KOPT-K1 (cell line): ENCODE results near the gene INAVA.
"Not testable (repeated sequence)": the region's sequence is repeated elsewhere in the genome, so short reads cannot be mapped to it uniquely, and the experiment has no call there.

Experiments used
- H3K27ac ChIP-seq: fragments of 200-600 bp; sonication (generic); 2 replicates; pipeline ENCODE4 v1.5.1; 2016; ENCODE audit warnings: antibody characterized with exemption, mild to moderate bottlenecking, low read depth, low read length; ENCODE audit not compliant: poor library complexity, severe bottlenecking
- H3K36me3 ChIP-seq: fragments of 200-600 bp; sonication (generic); 2 replicates; pipeline ENCODE4 v1.5.1; 2017; ENCODE audit warnings: antibody characterized with exemption, mild to moderate bottlenecking, low read length, moderate library complexity; ENCODE audit not compliant: insufficient read depth
- H3K9me3 ChIP-seq: fragments of 200-600 bp; sonication (generic); 2 replicates; pipeline ENCODE4 v1.5.1; 2017; ENCODE audit warnings: antibody characterized with exemption, low read length, mild to moderate bottlenecking; ENCODE audit not compliant: insufficient read depth, poor library complexity, severe bottlenecking

INAVA gene

DNA sequence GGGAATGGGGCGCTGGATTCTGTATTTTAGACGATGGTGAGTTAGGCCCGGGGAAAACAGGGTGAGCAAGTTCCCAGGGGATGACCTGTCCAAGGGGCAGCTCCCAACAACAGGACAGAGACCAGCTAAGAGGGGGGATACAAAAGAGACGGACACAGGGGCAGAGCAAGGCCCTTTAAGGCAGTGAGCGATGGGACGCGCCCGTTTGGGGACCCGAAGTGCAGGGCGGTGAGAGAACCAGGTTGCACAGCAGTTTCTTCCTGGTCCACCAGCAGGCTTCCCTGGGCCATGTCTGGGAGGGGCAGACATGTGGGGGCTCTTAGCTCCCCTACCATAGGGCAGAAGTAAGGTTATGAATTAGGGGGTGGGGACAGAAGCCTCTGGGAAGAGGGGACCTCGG is 22.0 kb downstream of the INAVA start:
- H3K27ac ChIP-seq, result no peak overlapping the region
- H3K9me3 ChIP-seq, result no peaks in the 10 kb centered on the region

DNA sequence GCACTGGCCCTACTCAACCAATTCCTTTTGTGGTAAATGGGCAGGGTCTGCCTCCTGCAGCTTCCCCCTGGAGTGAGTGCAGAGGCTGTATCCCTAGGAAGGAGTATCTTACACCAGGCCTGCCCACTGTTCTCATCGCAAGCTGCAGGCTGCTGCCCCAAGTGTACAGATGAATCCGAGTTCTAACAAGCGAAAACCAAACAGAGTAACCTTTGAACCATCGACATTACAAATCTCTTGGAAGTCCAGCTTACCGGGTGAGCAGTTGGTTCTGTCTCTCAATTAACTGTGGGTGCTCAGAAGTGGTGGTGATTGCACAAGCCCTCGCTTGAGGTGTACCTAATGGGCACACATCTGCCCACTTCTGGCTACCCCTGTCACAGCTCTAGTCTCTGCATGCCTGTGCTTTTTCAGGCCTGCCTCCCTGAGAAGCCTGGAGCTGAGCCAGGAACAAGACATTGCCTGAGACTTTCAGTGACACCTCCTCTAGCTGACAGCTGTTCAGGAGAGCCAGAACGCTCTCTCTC is 22.7 kb downstream of the INAVA start:
- Histone ChIP-seq H3K9me3 (no peaks in the 10 kb centered on the region), H3K36me3 (no peaks in the 10 kb centered on the region), H3K27ac (no peak overlapping the region)

More for the DNA sequence above, 22.0 kb downstream of the INAVA start:
- no peaks in the 10 kb centered on the region for H3K36me3 ChIP-seq

DNA sequence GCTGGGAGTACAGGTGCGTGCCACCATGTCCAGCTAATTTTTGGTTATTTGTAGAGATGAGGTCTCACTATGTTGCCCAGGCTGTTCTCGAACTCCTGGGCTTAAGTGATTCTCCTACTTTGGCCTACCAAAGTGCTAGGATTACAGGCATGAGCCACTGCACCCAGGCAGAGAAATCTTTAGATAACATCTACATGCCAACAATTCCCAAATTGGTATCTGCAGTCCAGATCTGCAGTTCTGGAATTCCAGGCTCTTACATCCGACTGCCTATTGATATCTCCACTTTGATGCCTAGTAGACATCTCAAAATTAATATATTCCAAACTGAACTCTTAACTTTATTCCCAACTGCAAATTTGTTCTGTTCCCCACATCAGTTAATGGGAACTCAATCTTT is 23.3 kb downstream of the INAVA start:
- no peaks in the 10 kb centered on the region for H3K36me3 ChIP-seq
- H3K27ac ChIP-seq, result no peak overlapping the region
- no peaks in the 10 kb centered on the region for H3K9me3 ChIP-seq

DNA sequence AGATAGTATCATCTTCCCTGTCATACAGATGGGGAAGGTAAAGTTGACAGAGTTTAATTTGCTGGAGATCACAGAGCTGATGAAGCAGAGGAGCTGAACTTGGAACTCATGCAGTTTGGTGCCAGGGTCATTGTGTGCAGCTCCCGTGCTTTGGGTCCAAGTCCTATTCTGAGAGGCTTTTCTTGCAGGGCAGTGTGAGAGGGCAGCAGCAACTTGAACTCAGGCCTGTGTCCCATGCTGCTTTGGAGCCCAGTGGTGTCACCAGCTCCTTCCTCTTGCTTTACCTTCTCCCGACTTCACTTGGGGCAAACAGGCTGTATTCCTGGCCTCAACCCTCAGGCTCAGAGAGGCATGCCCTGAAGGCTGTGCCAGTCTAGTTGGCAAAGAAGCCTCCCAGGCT is 24.7 kb downstream of the INAVA start:
- Histone ChIP-seq H3K9me3 (no peaks in the 10 kb centered on the region), H3K36me3 (no peaks in the 10 kb centered on the region), H3K27ac (no peak overlapping the region)

DNA sequence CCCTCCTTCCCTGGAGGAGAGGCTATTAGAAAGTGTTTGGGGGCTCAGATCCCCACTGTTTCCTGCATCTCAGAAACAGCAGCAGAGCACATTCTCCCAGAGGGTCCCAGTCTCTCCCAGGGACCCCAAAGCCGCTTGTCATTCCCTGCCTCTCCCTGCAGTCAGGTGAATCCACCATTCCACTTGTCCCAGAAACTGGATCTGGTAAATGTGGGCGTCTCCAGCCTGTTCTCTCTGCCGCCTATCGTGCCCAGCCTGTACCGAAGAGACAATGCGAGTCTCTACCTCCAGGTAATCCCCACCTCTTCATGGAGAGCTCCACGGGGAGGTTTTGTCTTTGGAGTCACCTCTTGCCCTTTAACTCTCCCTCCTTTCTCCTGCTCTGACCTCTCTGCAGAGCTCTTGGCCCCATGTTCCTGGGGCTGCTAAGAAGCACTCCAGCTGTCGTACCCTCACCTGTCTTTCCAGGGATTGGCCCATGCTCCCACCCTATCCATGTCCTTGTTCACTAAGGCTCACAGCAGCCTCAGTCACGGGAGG is 26.9 kb downstream of the INAVA start:
- Histone ChIP-seq H3K9me3 (no peaks in the 10 kb centered on the region), H3K27ac (no peak overlapping the region), H3K36me3 (no peaks in the 10 kb centered on the region)

DNA sequence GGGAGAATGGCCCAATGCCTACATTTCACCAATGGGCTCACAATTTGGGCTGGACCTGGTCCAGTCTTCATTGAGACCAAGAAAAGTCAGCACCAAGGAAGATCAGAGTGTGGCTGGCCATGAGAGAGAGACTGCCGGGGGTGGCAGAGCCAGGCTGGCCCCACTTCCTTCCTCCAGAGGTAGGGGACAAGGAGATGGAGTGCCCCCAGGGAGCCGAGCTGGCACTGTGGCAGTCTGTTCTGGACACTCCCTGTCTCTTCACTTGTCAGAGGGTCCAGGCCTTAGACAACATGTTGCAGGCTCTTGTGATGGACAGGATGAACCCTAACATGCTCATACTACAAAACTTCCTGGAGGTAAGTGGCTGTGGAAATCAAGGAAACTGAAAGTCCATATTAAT is 27.7 kb downstream of the INAVA start:
- no peaks in the 10 kb centered on the region for H3K9me3 ChIP-seq
- H3K27ac ChIP-seq, result no peak overlapping the region
- H3K36me3 ChIP-seq, result no peaks in the 10 kb centered on the region

DNA sequence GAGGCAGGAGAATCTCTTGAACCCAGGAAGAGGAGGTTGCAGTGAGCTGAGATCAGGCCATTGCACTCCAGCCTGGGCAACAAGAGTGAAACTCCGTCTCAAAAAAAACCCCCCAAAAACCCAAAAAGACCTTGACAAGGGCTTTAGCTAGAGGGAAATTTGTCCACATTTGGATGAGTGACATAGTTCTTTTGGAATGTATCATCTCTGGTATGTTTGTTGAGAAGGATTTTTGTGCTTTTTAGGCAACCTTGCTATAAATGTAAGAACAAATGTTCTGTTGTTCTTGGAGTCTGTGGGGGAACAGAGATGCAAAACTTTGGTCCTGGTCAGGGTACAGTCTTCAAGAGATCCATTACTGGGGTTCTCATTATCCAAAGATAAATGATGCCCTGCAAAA is 28.9 kb downstream of the INAVA start:
- Histone ChIP-seq H3K9me3 (no peaks in the 10 kb centered on the region), H3K36me3 (no peaks in the 10 kb centered on the region), H3K27ac (no peak overlapping the region)

DNA sequence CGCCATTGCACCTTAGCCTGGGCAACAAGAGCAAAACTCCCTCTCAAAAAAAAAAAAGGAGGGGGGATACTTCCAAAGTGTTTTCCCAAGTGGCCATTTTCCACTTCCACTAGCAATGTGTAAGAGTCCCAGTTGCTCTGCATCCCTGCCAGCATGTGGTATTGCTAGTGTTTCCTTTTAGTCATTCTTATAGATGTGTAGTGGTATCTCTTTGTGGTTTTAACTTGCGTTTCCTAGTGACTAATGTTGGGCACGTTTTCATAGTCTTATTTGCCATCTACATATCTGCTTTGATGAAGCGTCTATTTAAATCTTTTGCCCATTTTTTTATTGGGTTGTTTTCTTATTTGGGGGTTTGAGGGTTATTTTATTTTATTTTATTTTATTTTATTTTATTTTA is 31.1 kb downstream of the INAVA start:
- Histone ChIP-seq H3K27ac (no peak overlapping the region), H3K36me3 (no peaks in the 10 kb centered on the region), H3K9me3 (no peaks in the 10 kb centered on the region)

DNA sequence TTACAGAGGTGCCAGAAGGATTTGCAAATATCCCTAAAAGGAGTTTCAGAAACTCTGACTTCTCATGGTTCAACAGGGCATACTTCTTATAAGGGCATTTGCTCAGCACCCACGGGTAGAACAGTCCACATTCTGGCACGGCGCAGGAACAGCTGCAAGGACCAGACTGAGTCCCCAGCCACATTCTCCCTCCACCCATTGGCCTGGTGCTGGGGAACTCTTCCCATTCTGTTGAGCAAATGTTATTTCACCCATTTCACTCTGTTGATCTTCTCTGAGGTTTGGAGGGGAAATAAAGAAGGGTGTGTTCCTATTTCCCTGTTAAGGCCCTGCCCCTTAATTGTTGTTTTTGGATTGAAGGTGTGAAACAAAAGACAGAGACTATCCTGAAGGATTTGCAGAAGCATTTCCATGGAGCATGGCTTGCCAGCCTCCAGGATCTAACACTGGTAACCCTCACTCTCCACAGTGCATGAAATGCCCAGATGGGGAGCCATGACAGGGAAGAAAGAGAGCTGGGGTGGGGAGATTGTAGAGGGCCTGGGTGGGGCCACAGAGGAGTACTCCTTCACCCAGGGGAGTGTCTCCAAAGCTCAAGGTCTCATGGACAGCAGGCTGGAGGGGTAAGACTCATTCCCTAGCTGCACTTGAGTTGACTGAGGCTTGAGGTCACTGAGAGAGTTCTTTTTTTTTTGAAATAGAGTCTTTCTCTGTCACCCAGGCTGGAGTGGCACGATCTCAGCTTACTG is 35.0 kb downstream of the INAVA start:
- H3K36me3 ChIP-seq, result no peaks in the 10 kb centered on the region
- no peaks in the 10 kb centered on the region for H3K9me3 ChIP-seq
- H3K27ac ChIP-seq, result no peak overlapping the region

DNA sequence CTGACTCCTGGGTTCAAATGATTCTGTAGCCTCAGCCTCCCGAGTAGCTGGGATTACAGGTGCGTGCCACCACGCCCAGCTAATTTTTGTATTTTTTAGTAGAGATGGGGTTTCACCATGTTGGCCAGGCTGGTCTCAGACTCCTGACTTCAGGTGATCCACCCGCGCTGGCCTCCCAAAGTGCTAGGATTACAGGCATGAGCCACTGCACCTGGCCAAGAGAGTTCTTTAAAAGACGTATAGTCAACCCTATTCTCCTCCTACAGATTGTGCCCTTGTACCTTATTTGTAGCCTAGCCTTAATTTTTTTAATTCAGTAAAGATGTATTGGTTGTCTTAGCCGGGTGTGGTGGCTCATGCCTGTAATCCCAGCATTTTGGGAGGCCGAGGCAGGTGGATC is 35.6 kb downstream of the INAVA start:
- H3K36me3 ChIP-seq, H3K9me3 ChIP-seq, H3K27ac ChIP-seq: not testable (repeated sequence)

DNA sequence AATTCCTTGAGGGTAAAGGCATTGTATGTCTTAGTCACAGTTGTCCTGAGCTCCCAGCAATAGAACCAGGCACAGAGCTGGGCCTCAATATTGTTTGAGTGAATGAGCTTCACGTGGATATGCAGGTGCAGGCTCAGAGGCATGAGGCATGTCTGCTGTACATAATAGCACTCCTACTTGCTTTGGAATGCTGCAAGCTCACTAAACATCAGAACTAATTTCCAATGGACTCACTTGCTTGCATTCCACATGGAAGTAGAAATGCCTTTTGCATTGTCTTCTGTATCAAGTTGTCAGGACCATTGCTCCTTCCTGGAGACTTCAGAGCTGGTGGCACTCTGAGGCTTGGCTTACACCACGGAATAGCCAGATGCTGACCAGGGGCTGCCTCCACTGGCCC is 37.1 kb downstream of the INAVA start:
- no peaks in the 10 kb centered on the region for H3K9me3 ChIP-seq
- H3K27ac ChIP-seq, result no peak overlapping the region
- no peaks in the 10 kb centered on the region for H3K36me3 ChIP-seq

DNA sequence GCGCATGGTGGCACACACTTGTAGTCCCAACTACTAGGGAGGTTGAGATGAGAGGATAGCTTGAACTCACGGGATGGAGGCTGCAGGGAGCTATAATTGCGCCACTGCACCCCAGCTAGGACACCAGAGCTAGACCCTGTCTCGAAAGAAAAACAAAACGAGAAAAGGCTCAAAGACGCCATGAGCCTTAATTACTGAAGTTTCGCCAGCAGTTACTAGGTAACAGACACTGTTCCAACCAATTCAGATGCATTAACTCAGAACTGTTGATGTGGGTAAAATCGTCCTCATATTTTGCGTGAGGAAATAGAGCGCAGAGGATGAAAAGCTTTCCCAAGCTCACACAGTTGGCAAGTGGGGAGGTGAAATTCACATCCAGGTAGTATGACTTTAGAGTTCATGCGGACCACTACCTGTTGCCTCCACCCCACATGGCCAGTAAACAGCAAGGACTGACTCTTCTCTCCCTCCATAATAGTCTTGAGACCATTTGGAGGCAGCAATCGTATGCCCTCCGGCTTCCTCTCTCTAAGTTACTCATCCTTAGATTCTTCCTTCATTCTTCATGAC is 40.1 kb downstream of the INAVA start:
- Histone ChIP-seq H3K36me3 (no peaks in the 10 kb centered on the region), H3K9me3 (no peaks in the 10 kb centered on the region), H3K27ac (no peak overlapping the region)

DNA sequence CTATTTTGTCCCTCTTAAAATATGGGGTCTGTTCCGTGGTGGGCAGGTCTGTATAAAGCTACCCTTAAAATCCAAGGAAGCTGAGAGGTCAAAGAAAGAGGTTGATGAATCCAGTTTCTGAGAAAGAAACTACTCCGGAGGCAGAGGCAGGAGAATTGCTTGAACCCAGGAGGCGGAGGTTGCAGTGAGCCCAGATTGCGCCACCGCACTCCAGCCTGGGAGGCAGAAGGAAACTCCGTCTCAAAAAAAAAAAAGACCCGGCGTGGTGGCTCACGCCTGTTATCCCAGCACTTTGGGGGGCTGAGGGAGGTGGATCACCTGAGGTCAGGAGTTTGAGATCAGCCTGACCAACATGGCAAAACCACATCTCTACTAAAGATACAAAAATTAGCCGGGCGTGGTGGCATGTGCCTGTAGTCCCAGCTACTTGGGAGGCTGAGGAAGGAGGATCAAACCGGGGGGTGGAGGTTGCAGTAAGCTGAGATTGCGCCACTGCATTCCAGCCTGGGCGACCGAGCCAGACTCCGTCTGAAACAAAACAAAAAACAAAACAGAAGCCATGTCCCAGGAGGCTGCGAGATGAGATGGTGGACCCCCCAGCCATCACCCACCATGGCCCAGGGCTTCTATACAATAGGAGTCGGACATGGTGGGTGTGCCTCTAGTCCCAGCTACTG is 40.7 kb downstream of the INAVA start:
- not testable (repeated sequence) for H3K9me3 ChIP-seq, H3K27ac ChIP-seq, H3K36me3 ChIP-seq

DNA sequence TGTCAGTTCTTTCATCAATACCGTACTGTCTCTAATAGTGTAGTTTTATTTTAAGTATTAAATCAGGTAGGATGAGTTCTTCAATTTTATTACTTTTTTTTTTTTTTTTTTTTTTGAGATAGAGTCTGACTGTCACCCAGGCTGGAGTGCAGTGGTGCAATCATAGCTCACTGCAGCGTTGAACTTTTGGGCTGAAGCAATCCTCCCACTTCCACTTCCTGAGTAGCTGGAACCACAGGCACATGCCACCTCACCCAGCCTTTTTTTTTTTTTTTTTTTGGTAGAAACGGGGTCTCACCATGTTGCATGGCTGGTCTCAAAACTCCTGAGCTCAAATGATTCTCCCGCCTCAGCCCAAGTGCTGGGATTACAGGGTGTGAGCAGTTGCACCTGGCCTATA is 44.3 kb downstream of the INAVA start:
- H3K27ac ChIP-seq, result no peak overlapping the region
- peaks cover 19% of the 10 kb centered on the region for H3K9me3 ChIP-seq

DNA sequence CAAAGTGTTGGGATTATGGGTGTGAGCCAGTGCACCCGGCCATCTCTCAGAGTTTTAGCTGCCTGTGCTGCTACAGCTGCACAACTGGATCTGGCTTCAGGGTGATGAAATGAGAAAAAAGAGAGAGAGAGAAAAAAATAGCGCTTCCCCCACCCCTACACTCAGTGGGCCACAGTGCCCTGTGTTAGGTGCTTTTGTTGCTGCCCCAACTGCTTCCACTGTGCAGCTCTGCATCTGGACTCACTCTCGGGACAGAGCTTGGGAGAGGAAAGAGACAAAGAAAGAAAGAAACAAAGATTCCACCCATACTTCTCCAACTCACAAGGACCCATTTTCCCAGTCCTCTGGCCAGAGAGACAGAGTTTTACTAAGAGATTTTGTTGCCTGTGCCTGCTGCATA is 50.4 kb downstream of the INAVA start:
- peaks cover 24% of the 10 kb centered on the region for H3K9me3 ChIP-seq
- no peak overlapping the region for H3K27ac ChIP-seq
- H3K36me3 ChIP-seq, result no peaks in the 10 kb centered on the region

More for the DNA sequence above, 44.3 kb downstream of the INAVA start:
- no peaks in the 10 kb centered on the region for H3K36me3 ChIP-seq
